OCI-LY3 (cell line): ENCODE measurements around the gene MRPL28.

ENCODE experiments used
- H2AFZ ChIP-seq: fragments of 200-600, 300-600 bp; shearing (Covaris generic); 2 replicates; pipeline ENCODE4 v1.6.0; 2014; ENCODE audit warnings: antibody characterized with exemption, low read depth, low read length
- H3K27ac ChIP-seq: fragments of 200-600, 300-600 bp; sonication (generic); 2 replicates; pipeline ENCODE4 v1.5.1; 2014; ENCODE audit warnings: mild to moderate bottlenecking, low read length, moderate library complexity, mixed read lengths
- H3K27me3 ChIP-seq: fragments of 200-600, 300-600 bp; sonication (generic); 2 replicates; pipeline ENCODE4 v1.6.1; 2014; ENCODE audit warnings: low read depth, low read length, mixed read lengths
- H3K36me3 ChIP-seq: fragments of 200-600, 300-600 bp; sonication (generic); replicated peaks from 2 replicates; pipeline ENCODE3; 2014; ENCODE audit warnings: low read depth, low read length, mixed read lengths
- H3K4me1 ChIP-seq: fragments of 300-600, 200-600 bp; sonication (generic); 2 replicates; pipeline ENCODE4 v1.6.1; 2014; ENCODE audit warnings: low read length, mixed read lengths
- H3K4me2 ChIP-seq: fragments of 200-600, 300-600 bp; sonication (generic); 2 replicates; pipeline ENCODE4 v1.6.1; 2014; ENCODE audit warnings: low read length, mixed read lengths
- H3K4me3 ChIP-seq: fragments of 300-600, 200-600 bp; sonication (generic); 2 replicates; pipeline ENCODE4 v1.5.1; 2014; ENCODE audit warnings: antibody characterized with exemption, mild to moderate bottlenecking, low read length, moderate library complexity
- H3K79me2 ChIP-seq: fragments of 300-600, 200-600 bp; shearing (Covaris generic); 2 replicates; pipeline ENCODE4 v1.6.1; 2014; ENCODE audit warnings: mild to moderate bottlenecking, low read length, mixed read lengths
- H3K9ac ChIP-seq: fragments of 300-600, 200-600 bp; shearing (Covaris generic); 2 replicates; pipeline ENCODE4 v1.6.0; 2014; ENCODE audit warnings: mild to moderate bottlenecking, low read length, moderate library complexity
- H3K9me3 ChIP-seq: fragments of 200-600, 300-600 bp; shearing (Covaris generic); 2 replicates; pipeline ENCODE4 v1.6.1; 2014; ENCODE audit warnings: low read length, mixed read lengths; ENCODE audit not compliant: insufficient read depth
- H4K20me1 ChIP-seq: fragments of 200-600, 300-600 bp; sonication (generic); 2 replicates; pipeline ENCODE4 v1.6.1; 2016; ENCODE audit warnings: low read length, mixed read lengths; ENCODE audit not compliant: insufficient read depth
- EZH2phosphoT487 ChIP-seq: fragments of 200-600 bp; shearing (Covaris generic); IDR thresholded peaks from 2 replicates; pipeline ENCODE4 v1.6.1; 2018; ENCODE audit warnings: antibody characterized with exemption, mixed run types, low read depth
- TF ChIP-seq, protein P1 (sequence below): fragments of 200-600, 300-600 bp; sonication (generic); IDR thresholded peaks from 2 replicates; pipeline ENCODE4 v1.5.1; 2014; ENCODE audit warnings: antibody characterized with exemption, low read length, low read depth

Gene MRPL28

DNA sequence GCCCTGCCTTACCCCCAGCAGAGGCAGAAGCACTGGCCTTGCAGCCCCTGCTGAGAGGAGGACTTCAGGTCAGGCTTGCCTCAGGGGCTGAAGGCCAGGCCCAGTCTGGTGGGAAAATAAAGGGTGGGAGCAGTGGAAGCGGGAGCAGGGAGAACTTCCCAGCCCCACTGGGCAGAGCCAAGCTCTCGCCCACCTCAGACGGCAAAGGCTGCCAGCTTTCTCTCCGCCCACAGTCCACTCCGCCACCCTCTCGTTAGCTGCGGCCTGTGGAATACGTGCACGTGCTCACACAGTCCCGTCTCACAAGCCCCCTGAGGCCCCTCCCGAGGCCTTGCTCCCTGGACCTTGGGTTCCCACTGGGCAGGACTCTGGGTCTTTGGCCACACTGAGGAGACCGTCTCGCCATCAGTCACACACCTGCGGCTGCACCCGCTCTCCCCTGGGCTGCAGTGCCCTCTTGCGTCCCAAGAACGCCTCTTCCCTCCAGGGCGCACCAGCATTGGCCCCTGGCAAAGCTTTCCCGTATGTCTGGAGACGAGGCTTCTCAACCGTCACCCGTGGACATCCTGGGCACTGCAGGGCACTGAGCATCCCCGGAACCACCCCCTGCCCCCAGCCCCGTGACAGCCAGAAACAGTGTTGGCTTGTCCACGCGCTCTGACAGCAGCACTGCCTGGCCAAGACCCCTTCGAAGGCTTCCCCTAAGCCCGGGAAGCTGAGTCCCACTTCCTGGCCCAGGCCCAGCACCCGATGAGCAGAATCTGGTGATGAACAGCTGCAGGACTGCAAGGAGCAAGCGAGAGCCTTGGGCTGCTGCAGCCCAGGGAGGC lies 8.3 kb downstream of the MRPL28 start:
- TF ChIP-seq, protein P1, sequence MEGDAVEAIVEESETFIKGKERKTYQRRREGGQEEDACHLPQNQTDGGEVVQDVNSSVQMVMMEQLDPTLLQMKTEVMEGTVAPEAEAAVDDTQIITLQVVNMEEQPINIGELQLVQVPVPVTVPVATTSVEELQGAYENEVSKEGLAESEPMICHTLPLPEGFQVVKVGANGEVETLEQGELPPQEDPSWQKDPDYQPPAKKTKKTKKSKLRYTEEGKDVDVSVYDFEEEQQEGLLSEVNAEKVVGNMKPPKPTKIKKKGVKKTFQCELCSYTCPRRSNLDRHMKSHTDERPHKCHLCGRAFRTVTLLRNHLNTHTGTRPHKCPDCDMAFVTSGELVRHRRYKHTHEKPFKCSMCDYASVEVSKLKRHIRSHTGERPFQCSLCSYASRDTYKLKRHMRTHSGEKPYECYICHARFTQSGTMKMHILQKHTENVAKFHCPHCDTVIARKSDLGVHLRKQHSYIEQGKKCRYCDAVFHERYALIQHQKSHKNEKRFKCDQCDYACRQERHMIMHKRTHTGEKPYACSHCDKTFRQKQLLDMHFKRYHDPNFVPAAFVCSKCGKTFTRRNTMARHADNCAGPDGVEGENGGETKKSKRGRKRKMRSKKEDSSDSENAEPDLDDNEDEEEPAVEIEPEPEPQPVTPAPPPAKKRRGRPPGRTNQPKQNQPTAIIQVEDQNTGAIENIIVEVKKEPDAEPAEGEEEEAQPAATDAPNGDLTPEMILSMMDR, result peak; percentile 81
- no peak for TF ChIP-seq EZH2phosphoT487
- H3K36me3 ChIP-seq, result peaks cover 7% of the 10 kb centered on the region
- no peaks in the 10 kb centered on the region for H3K9me3 ChIP-seq
- no peaks in the 10 kb centered on the region for H3K79me2 ChIP-seq
- no peak overlapping the region for H3K9ac ChIP-seq
- no peaks in the 10 kb centered on the region for H3K27me3 ChIP-seq
- no peak overlapping the region for H3K27ac ChIP-seq
- peak overlapping the region; percentile 76; the same call in 1 of the 2 replicates for H2AFZ ChIP-seq
- no peaks in the 10 kb centered on the region; the same call in 1 of the 2 replicates for H3K4me1 ChIP-seq
- H4K20me1 ChIP-seq, result no peaks in the 10 kb centered on the region
- peak overlapping the region; percentile 82 for H3K4me2 ChIP-seq
- peak overlapping the region; percentile 59 for H3K4me3 ChIP-seq

DNA sequence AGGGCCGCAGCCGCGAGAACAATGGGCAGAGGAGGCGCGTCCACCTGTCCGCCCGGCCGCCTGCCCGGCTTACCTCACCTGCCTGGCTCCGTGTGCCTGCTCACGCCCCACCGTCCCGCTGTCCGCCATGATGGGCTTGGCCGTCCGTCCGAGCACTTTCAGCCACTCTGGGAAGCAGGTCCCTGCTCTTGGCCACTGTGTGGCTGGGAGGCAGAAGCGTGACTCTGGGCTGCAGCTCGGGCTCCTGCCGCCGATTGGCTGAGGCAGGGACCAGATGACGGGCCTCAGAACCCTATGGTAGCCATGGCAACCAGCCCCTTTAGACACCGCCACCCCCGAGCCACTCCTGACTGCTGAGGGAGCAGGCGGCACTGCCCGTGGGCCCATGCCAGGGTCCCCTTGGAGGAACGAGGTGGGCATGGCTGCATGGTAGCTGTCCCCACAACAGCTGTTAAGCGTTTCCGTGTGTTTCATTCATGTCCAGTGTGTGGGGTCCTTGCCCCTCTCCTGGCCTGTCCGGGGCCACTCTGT lies 8.9 kb downstream of the MRPL28 start:
- H3K9me3 ChIP-seq, result no peaks in the 10 kb centered on the region
- H3K4me1 ChIP-seq, result no peaks in the 10 kb centered on the region; the same call in 1 of the 2 replicates
- no peak overlapping the region for H3K4me3 ChIP-seq
- H3K27me3 ChIP-seq, result no peaks in the 10 kb centered on the region
- peak overlapping the region; percentile 82 for H3K4me2 ChIP-seq
- H3K27ac ChIP-seq, result no peak overlapping the region
- no peak for TF ChIP-seq EZH2phosphoT487
- TF ChIP-seq, protein P1, result no peak
- no peaks in the 10 kb centered on the region for H4K20me1 ChIP-seq
- H3K36me3 ChIP-seq, result peaks cover 4% of the 10 kb centered on the region
- no peak overlapping the region for H3K9ac ChIP-seq
- no peak overlapping the region for H2AFZ ChIP-seq
- no peaks in the 10 kb centered on the region for H3K79me2 ChIP-seq

DNA sequence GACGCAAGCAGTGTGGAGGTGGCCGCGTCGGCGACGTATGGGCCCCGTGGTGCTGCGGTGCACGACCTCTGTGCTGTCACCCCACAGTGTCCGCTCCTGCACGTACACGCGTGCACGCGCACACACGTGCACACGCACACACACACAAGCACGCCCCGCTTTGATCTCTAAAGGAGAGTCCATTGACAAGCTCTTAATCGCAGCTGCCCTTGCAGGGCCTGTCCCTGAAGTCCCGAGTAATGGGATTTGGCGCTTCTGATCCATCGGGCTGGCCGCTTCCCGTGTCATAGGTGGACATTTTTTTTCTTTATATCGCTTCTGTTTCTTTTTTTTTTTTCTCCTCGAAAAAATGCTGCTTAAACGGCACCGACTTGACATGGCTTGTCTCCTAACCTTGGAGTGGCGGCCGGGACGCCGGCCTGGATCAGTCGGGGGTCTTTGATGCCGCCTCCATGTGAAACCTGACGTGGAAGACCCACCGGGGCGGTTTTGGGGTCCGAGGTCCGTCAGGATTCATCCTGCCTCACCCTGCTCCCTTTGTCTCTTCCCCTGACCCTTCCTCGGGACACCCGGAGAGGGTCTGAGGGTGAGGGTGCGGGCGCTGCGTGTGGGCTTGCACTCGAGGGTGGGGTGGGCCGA lies 9.5 kb downstream of the MRPL28 start:
- Histone ChIP-seq H3K4me2 (no peak overlapping the region), H3K4me3 (no peak overlapping the region), H3K27ac (no peak overlapping the region), H3K9ac (no peak overlapping the region), H3K36me3 (no peaks in the 10 kb centered on the region), H2AFZ (no peak overlapping the region), H3K79me2 (no peaks in the 10 kb centered on the region), H4K20me1 (no peaks in the 10 kb centered on the region), H3K4me1 (no peaks in the 10 kb centered on the region; the same call in 1 of the 2 replicates), H3K27me3 (no peaks in the 10 kb centered on the region), H3K9me3 (no peaks in the 10 kb centered on the region)
- TF ChIP-seq, protein P1, result no peak
- TF ChIP-seq EZH2phosphoT487, result no peak
